HG02763 (cell line): ENCODE data around the gene TYW1B.
"Not testable (repeated sequence)": the region's sequence is repeated elsewhere in the genome, so short reads cannot be mapped to it uniquely, and the experiment has no call there.

ENCODE experiments used
- ATAC-seq: cut with Tn5 transposase; IDR thresholded peaks from one replicate; pipeline ENCODE4 v1.9.1; 2021; ENCODE audit warnings: mild to moderate bottlenecking, moderate library complexity; ENCODE audit not compliant: unreplicated experiment

TYW1B gene, protein sequence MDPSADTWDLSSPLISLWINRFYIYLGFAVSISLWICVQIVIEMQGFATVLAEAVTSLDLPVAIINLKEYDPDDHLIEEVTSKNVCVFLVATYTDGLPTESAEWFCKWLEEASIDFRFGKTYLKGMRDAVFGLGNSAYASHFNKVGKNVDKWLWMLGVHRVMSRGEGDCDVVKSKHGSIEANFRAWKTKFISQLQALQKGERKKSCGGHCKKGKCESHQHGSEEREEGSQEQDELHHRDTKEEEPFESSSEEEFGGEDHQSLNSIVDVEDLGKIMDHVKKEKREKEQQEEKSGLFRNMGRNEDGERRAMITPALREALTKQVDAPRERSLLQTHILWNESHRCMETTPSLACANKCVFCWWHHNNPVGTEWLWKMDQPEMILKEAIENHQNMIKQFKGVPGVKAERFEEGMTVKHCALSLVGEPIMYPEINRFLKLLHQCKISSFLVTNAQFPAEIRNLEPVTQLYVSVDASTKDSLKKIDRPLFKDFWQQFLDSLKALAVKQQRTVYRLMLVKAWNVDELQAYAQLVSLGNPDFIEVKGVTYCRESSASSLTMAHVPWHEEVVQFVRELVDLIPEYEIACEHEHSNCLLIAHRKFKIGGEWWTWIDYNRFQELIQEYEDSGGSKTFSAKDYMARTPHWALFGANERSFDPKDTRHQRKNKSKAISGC

DNA sequence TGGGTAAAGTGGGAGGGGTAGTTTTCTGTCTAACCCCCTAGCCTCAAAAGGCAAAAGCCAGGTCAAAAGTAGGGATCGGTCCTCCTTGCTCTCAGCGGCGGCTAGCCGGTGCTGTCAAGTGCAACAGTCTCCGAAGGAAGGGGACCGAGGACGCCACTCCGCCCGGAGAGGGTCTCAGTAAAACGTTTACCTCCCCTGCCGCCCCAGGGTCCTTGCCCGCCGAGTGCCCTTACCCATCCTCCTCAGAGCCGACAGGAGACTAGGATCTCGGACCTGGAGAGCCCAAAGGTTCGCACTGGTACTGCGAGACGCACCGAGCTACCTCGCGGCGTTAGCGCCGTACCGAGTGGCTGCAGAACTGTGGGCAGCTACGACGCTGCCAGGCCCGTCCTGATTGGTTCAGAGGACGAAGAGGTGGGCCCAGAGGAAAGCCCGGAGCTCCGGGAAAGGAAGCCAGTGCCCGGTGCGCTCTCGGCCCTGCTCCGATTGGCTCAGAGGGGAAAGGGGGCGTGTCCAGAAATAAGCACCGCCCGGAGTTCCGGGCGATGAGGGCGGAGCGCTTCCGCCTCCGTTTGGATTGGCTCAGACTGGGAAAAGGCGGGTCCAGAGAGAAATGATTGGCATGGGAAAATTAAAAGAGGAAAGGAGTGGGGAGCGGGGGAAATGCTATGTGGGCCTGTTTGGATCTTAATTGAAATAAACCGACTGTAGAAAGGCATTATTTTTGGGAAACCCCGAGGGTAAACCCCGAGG lies at the start of gene TYW1B:
Gene TYW1B, minus strand, starts transcription at position 362 of the 753 bp plus-strand sequence. Its CDS starts 125 bp downstream, at position 237.
- peak; percentile 90 for ATAC-seq

DNA sequence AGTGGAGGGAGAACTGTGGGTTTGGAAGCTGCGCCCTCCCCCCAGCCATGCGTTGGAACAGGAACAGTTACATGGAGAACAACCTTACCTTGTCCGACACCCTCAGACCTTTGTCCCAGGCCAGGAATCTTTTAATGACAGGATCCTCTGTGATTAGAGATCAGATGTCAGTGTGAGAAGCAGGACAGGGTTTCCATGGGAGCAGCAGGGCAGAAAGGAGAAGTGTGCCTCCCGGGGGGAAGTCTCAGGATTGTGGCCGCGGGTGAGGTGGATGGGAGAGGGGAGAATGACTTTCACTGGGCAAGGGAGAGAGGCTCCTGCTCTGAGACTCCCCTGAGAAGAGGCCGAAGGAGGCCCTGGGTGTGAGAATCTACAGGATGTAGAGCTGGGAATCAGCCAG lies 39.6 kb upstream of the TYW1B start:
- not testable (repeated sequence) for ATAC-seq

DNA sequence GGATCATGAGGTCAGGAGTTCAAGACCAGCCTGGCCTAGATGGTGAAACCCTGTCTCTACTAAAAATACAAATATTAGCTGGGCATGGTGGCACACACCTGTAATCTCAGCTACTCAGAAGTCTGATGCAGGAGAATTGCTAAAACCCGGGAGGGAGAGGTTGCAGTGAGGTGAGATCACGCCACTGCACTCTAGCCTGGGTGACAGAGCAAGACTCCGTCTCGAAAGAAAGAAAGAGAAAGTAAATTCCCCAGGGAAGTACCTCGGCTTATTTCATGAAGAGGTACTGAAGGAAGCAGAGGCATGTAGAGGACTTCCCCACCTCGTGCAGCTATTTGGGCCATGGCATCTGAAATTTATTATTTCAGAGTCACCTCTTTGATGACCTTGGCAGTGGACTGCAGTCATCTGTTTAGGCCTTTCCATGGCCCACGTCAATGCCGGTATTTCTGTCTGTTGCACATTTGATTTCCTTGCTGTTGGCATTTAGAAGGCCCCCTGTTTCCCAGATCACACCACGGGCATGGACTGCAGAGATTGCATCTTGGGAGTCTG lies 30.9 kb upstream of the TYW1B start:
- ATAC-seq, result not testable (repeated sequence)

DNA sequence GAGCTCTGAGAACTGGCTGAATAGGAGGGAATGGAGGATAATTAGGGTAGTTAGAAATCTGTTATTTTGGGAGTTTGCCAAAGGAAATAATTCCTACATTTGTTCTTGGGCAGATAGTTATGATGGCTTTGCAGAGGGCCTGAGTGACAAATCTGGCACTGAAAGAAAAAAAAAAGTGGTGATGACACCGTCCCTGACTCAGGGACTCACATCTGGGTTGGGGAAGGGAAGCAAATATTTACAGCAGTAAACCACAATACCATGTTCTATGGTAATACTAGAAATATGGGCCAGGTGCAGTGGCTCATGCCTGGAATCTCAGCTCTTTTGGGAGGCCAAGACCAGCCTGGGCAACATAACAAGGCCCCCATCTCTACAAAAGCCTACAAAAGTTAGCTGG lies 29.9 kb upstream of the TYW1B start:
- not testable (repeated sequence) for ATAC-seq

DNA sequence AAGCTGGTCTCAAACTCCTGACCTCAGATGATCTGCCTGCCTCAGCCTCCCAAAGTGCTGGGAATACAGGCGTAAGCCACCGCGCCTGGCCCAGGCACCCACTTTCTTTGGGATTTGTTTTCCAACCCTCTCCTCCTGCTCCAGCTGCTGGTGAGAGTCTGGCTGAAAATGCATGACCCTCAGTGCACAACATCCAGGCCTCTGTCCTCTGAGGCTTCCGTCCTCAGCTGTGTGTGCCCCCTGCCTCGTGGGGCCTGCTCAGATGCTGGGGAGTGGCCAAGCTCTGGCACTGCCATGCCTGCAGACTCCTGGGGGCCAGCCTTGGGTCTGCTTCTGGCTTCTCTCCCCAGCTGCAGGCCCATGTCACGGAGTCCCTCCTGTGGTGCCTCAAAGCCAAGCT lies 27.3 kb upstream of the TYW1B start:
- not testable (repeated sequence) for ATAC-seq

DNA sequence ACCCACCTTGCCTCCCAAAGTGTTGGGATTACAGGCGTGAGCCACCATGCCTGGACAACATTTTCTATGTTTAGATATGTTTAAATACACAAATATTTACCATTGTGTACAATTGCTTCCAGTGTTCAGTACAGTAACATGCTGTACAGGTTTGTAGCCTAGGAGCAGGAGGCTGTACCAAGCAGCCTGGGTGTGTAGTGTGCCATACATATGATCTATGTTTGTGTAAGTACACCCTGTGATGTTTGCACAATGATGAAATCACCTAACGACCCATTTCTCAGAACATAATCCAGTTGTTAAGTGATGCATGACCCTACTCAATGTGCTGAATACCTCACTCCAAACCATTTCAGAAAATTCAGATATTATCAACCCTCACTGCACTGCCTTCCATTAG lies 24.9 kb upstream of the TYW1B start:
- not testable (repeated sequence) for ATAC-seq

DNA sequence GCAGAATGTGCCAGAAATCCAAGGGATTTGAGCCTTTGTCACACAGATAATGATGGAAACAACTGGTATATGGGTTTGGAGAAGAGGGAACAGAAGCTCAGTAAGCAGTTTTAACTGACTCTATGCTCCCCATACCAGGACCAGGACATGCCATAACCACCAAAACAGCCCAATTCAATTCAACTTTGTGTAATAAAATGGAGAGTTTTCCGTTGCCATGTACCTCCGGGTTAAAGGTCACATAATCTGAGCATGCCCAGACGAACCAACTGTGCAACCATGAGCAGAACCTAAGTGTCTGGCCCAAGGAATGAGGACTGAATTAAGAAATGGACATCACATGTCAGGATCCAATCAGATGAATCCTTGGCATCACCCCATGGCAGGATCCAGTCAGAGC lies 22.7 kb upstream of the TYW1B start:
- not testable (repeated sequence) for ATAC-seq

DNA sequence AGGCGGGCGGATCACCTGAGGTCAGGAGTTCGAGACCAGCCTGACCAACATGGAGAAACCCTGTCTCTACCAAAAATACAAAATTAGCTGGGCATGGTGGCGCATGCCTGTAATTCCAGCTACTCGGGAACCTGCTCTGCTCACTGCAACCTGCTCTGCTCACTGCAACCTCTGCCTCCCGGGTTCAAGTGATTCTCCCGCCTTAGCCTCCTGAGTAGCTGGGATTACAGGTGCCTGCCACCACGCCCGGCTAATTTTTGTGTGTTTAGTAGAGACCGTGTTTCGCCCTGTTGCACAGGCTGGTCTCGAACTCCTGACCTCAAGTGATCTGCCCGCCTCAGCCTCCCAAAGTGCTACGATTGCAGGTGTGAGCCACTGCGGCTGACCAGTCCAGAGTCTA lies 16.1 kb upstream of the TYW1B start:
- not testable (repeated sequence) for ATAC-seq

DNA sequence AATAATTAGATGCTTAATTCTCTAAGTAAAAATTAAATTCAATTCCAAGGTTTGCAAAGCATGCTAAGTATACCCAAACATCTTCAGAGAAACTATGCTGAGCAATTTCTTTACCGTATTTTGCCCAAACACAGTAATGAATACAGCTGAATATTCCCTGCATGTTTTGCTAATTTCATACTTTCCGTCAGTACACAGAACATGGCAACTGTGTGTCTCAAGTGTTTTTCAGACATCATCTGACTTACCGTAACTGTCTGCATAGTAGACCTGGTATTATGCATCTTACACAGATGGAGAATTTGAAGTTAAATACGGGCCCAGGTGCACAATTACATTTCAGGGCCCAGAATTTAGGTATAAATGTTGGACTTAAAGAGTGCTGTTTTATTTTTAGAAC lies 15.2 kb upstream of the TYW1B start:
- not testable (repeated sequence) for ATAC-seq

DNA sequence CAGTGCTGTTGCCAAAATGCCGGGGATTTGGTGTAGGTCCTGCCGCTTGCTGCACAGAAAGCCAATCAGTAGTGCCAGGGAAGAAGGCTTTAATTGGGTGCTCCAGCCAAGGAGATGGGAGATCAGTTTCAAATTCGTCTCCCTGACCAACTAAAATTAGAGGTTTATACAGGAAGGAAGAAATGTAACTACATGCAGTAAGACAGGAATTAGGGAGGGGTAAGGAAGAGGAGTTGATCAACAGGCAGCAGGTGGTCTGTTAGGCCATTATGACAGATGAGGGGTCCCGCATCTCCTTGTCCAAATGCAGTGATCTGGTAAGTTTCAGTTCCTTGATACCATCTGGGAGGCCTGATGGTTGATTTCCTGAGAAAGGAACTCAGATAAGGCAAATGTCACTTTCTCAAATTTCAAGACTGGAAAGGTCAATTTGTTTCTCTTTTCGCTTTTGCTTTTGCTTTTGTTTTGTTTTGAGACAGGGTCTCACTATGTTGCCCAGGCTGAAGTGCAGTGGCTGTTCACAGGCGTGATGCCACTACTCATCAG lies 13.0 kb upstream of the TYW1B start:
- not testable (repeated sequence) for ATAC-seq

DNA sequence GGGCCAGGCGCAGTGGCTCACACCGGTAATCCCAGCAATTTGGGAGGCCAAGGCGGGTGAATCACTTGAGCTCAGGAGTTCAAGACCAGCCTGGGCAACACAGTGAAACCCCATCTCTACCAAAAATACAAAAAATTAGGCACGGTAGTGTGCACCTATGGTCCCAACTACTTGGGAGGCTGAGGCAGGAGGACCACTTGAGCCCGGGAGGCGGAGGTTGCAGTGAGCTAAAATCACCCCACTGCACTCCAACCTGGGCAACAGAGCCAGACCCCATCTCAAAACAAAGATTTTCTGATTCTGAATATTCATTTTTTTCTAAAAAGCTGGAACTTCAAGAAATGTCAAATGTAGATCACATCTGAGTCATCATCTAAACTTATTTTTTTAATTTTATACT lies 10.3 kb upstream of the TYW1B start:
- ATAC-seq, result not testable (repeated sequence)

DNA sequence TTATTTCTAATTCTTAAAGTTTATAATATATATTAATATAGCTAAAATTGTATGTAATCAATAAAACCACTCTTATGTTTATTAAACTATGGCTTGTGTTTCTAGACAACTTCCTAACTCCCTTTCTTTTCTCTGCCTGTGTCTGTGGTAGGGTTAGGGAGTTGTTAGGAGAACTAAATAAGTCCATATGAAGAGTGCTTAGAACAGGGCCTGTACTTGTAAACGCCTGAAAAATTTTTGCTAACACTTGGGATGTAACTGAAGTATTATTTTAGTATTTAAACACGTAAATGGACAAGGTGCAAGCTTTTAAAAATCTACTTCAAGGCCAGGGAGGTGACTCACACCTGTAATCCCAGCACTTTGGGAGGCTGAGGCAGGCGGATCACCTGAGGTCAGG lies 9.3 kb upstream of the TYW1B start:
- not testable (repeated sequence) for ATAC-seq

DNA sequence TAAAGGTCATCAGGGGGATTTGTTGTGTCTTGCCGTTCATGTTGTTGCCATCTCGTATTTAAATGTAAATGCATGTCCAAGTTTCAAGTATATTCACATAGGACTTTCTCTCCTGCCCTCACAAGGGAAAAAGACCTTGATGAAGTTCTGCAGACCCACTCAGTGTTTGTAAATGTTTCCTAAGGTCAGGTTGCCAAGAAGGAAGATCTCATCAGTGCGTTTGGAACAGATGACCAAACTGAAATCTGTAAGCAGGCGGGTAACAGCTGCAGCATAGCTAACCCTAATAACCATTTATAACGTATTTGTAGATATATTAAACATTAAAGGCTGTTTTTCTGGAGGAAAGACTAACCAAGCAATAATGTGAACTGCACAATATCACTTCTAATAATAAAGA lies 2.6 kb upstream of the TYW1B start:
- ATAC-seq, result not testable (repeated sequence)

DNA sequence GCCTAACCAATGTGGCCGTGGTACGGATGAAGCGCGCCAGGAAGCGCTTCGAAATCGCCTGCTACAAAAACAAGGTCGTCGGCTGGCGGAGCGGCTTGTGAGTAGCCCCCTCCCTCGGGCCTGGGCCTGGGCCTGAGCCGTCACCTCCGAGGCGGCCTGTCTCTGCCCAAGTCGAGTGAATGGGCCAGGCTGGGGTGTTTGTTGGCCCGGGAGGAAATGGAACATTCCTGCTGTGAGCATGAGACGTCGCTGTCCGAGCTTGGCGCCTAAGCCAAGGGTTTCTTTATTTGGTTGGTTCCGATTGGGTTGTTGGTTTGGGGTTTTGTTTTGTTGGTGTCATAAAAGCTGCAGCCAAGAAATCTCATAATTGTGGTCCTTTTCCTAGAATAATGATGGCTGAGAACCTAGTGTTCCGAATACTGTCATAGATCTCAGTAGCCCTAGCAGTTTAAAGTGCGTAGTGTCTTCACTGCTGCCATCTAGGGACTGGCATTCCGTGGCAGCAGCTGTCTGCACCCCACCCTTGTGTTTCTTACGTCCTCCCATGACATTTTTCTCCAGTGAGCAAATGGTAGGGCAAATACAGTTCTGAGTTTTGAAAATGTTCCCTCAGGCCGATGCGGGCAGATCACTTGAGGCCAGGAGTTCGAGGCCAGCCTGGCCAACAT lies 1.8 kb upstream of the TYW1B start:
- peak; percentile 17 for ATAC-seq

DNA sequence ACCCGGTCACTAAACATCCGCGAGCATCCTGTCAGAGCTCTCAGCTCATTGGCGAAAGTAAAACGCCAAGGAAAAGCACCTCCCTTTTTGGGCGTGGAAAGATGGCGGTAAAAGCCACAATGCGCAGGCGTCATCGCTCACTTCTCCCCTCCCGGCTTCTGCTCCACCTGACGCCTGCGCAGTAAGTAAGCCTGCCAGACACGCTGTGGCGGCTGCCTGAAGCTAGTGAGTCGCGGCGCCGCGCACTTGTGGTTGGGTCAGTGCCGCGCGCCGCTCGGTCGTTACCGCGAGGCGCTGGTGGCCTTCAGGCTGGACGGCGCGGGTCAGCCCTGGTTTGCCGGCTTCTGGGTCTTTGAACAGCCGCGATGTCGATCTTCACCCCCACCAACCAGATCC lies 1.3 kb upstream of the TYW1B start:
- peak; percentile 49 for ATAC-seq

DNA sequence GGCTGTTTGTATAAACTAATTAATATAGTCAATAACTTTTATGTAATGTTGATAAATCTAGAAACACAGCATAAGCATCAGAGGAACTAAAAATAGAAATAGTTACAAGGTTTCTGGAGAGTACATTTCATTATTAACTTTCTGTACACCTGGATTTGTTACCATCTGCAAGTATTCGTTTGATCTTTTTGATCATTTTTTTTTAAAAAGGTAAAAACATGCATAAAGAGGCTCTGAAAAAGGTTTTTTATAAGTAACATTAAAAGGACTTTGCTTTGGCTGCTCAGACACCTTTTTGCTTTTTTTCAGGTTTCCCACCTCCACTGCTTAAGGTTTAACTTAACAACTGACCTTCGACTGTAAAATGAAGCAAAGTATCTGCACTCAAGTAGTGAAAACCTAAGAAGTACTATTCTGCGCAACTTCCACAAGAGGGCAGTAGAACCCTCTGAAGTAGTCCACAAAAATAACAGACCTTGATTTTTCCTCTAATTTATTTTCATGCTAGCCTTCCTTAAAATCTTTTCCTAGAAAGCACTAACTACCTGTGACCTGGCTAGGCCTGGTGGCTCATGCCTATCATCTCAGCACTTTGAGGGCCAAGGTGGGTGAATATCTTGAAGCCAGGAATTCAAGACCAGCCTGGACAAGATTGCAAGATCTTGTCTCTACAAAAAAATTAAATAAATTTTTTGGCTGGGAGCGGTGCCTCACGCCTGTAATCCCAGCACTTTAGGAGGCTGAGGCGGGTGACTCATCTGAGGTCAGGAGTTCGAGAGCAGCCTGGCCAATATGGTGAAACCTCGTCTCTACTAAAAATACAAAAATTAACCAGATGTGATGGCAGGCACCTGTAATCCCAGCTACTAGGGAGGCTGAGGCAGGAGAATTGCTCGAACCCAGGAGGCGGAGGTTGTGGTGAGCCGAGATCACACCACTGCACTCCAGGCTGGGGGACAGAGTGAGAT lies 4.0 kb downstream of the TYW1B start:
- ATAC-seq, result not testable (repeated sequence)

DNA sequence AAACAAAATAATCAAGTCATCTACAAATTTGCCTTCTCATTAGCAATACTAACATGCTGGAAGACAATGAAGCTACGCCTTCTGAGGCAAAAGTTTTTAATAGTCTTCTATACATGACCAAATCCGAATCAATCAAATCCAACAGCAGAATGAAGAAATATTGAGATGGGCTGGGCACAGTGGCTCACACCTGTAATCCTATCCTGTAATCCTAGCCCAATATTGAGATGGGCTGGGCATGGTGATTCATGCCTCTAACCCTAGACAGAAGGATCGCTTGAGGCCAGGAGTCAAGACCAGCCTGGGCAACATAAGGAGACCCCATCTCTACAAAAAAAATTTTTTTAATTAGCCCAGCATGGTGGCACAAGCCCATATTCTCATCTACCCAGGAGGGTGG lies 5.5 kb downstream of the TYW1B start:
- not testable (repeated sequence) for ATAC-seq

DNA sequence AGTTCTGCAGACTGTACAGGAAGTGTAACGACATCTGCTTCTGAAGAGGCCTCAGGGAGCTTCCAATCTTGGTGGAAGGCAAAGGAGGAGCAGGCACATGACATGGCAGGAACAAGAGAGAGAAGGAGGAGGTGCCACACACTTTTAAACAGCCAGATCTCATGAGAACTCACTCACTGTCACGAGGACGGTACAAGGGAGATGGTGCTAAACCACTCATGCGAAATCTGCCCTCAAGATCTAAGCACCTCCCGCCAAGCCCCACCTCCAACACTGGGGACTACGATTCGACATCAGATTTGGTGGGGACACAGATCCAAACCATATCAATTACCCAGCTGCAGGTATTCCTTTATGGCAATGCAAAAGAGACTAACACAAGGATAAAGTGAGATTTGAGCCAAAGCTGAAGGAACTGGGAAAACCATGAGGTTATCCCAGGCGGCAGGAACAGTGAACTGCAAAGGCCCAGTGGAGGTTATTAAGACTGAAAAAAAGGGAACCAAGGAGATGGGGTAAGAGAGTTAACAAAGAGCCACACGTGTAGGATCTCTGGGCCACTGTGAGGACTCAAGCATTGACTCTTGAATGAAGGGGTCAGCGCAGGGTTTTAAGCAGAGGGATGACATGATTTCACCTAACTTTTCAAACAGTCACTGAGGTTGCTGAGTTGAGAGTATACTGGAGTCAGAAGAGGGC lies 9.2 kb downstream of the TYW1B start:
- not testable (repeated sequence) for ATAC-seq

DNA sequence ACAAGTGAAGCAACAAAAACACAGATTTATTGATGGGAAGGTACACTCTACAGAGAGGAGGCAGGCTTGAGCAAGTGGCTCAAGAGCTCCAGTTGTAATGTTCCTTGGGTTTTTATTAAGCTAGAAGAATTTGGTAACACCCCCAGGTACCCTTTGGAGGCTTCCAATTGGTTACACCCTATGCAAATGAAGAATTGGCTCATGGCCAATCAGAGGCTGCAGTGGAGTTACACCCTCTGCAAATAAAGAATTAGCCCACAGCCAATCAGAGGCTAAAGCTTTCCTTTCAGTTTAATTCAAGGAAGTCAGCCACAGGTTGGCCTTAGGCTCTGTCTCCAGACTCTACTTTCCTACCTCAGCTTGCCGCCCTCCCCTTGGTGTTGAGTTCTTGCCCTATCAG lies 10.3 kb downstream of the TYW1B start:
- ATAC-seq, result not testable (repeated sequence)
